HepG2 (cell line): Measurements from ENCODE around the gene PCNX4.

Experiments
- CTCF ChIP-seq: sonication (generic); formaldehyde crosslinking; IDR thresholded peaks from 2 replicates; pipeline ENCODE4 v1.5.0; 2020; ENCODE audit warnings: mild to moderate bottlenecking, missing genetic modification reagents, moderate library complexity
- ELF4 ChIP-seq: sonication (generic); formaldehyde crosslinking; IDR thresholded peaks from 2 replicates; pipeline ENCODE4 v1.5.0; 2020; ENCODE audit warnings: missing genetic modification reagents, mild to moderate bottlenecking, moderate library complexity, borderline replicate concordance
- GMEB1 ChIP-seq: sonication (generic); formaldehyde crosslinking; IDR thresholded peaks from 2 replicates; pipeline ENCODE4 v1.5.1; 2020; ENCODE audit warnings: missing genetic modification reagents, mild to moderate bottlenecking, borderline replicate concordance
- HDAC6 ChIP-seq: fragments of 200-600 bp; sonication (generic); IDR thresholded peaks from 2 replicates; pipeline ENCODE4 v1.7.0; 2017; ENCODE audit warnings: mild to moderate bottlenecking, antibody characterized with exemption, low read length, low read depth
- IKZF1 ChIP-seq: fragments of 450-650 bp; IDR thresholded peaks from 2 replicates; pipeline ENCODE4 v1.7.1; 2016
- LBX2 ChIP-seq: sonication (generic); formaldehyde crosslinking; IDR thresholded peaks from 2 replicates; pipeline ENCODE4 v1.5.0; 2020; ENCODE audit warnings: missing genetic modification reagents, mild to moderate bottlenecking, borderline replicate concordance
- MXI1 ChIP-seq: IDR thresholded peaks from 3 replicates; pipeline ENCODE4 v1.6.1; 2012; ENCODE audit warnings: low read depth, low read length, inconsistent platforms, borderline replicate concordance
- PATZ1 ChIP-seq: sonication (generic); formaldehyde crosslinking; IDR thresholded peaks from 2 replicates; pipeline ENCODE4 v1.4.0; 2020; ENCODE audit warnings: missing genetic modification reagents
- ZBTB33 ChIP-seq: sonication (generic); formaldehyde crosslinking; IDR thresholded peaks from 2 replicates; pipeline ENCODE4 v1.4.0; 2020; ENCODE audit warnings: missing genetic modification reagents
- ZNF282 ChIP-seq: fragments of 450-650 bp; IDR thresholded peaks from 2 replicates; pipeline ENCODE4 v1.6.1; 2018; ENCODE audit not compliant: partially characterized antibody
- ZNF318 ChIP-seq: sonication (generic); formaldehyde crosslinking; IDR thresholded peaks from 2 replicates; pipeline ENCODE4 v1.4.0; 2020; ENCODE audit warnings: mild to moderate bottlenecking, missing genetic modification reagents
- ZNF776 ChIP-seq: sonication (generic); formaldehyde crosslinking; IDR thresholded peaks from 2 replicates; pipeline ENCODE4 v1.4.0; 2020; ENCODE audit warnings: mild to moderate bottlenecking, missing genetic modification reagents

- TF ChIP-seq ZNF776 (no peak), ZNF282 (no peak), CTCF (no peak), LBX2 (CRISPR knock-in tag) (no peak), HDAC6 (no peak), ZNF318 (no peak), ZBTB33 (CRISPR knock-in tag) (no peak), MXI1 (no peak), IKZF1 (no peak), ELF4 (CRISPR knock-in tag) (no peak), PATZ1 (CRISPR knock-in tag) (no peak), GMEB1 (no peak)
Observed at GRCh38 chr14:60153991-60154390, 62.3 kb downstream of the PCNX4 start.
